ENCODE data around the gene TMEM53. TPM values are rescaled to one million over a fixed set of nuclear protein-coding genes. Genes with fewer than 3 reads are reported as not detected.

The TMEM53 gene
- total RNA-seq, 1 experiment from 2014 or later: 8.2 TPM

- TF ChIP-seq ZNF512 (CRISPR knock-in tag; IDR thresholded peaks at IDR 0.05; ENCODE audit: borderline replicate concordance) (peak; percentile 86; the same call in 1 of the 2 replicates), GTF2I (CRISPR knock-in tag; conservative IDR thresholded peaks at IDR 0.05) (peak; percentile 69; the same call in 1 of the 2 replicates), ATF3 (CRISPR knock-in tag; conservative IDR thresholded peaks at IDR 0.05) (peak; percentile 86), ZSCAN18 (CRISPR knock-in tag; IDR thresholded peaks at IDR 0.05) (peak; percentile 70; the same call in 1 of the 2 replicates), NFATC4 (CRISPR knock-in tag; IDR thresholded peaks at IDR 0.05) (peak; percentile 100), SOX15 (CRISPR knock-in tag; IDR thresholded peaks at IDR 0.05) (no peak), E2F1 (CRISPR knock-in tag; IDR thresholded peaks at IDR 0.05) (no peak), AR (CRISPR knock-in tag; IDR thresholded peaks at IDR 0.05) (peak; percentile 100), TEAD4 (CRISPR knock-in tag; IDR thresholded peaks at IDR 0.05) (peak; percentile 93; the same call in 1 of the 2 replicates), ZNF532 (CRISPR knock-in tag; IDR thresholded peaks at IDR 0.05; ENCODE audit: borderline replicate concordance) (peak; percentile 100), CREM (CRISPR knock-in tag; IDR thresholded peaks at IDR 0.05) (peak; percentile 78), ZNF232 (CRISPR knock-in tag; IDR thresholded peaks at IDR 0.05) (peak; percentile 93), ATF2 (CRISPR knock-in tag; IDR thresholded peaks at IDR 0.05; ENCODE audit: borderline replicate concordance, low read depth) (0 out of 2 replicates have a peak, but pooled peaks have one; percentile 42), FOXP4 (CRISPR knock-in tag; IDR thresholded peaks at IDR 0.05) (peak; percentile 76; the same call in 1 of the 2 replicates), ZBTB43 (CRISPR knock-in tag; IDR thresholded peaks at IDR 0.05) (peak; percentile 87; the same call in 1 of the 2 replicates), PREB (CRISPR knock-in tag; IDR thresholded peaks at IDR 0.05; ENCODE audit: borderline replicate concordance) (peak; percentile 97; the same call in 1 of the 2 replicates), KAT7 (CRISPR knock-in tag; IDR thresholded peaks at IDR 0.05; ENCODE audit: borderline replicate concordance) (no peak)
These were observed 47.4 kb upstream of the TMEM53 start (continued) for GRCh38 chr1:44721485-44722361.
